ENCODE data around the gene LRP1-AS. TPM values are rescaled to one million over a fixed set of nuclear protein-coding genes. Genes with fewer than 3 reads are reported as not detected.
A peak's percentile ranks its signal among the peaks of the same experiment; 100 is the strongest.

LRP1-AS gene
- total RNA-seq, 1 donor from 2014 or later = not detected

DNA sequence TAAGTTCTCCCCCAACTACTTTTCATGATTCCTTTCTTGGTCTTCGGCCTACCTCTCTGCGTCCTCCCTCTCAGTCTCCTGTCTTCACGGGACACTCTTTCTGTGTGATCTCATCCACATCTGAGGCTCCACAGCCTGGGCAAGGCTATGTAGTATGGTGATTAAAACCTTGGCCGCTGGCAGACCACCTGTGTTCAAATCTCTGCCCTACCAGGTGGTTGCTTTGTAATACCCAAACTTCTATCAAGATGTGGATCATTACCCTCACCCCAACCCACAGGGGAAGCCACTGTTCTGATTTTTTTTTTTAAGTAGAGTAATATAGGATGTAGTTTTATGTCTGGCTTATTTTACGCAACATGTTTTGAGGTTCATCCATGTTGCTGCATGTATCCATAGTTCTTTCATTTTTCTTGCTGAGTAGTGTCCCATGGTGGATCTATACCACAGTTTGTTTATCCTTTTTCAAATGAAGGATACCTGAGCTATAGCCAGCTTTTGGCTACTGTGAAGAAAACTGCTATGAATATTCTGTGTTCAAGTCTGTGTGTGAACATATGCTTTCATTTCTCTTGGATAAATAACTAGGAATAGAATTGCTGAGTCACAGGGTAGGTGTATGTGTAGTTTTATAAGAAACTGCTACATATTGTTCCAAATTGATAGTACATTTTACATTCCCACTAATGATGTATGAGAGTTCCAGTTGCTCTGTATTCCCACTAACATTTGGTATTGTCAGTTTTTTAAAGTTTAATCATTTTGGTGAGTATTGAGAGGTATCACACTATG is 27.9 kb downstream of the LRP1-AS start:
- Mint-ChIP-seq H3K4me3 (ENCODE audit: low read depth) (no peak overlapping the region), H3K9me3 (ENCODE audit: low read depth) (no peaks in the 10 kb centered on the region), H3K27ac (no peak overlapping the region), H3K36me3 (ENCODE audit: insufficient read depth) (no peaks in the 10 kb centered on the region), H3K27me3 (peaks cover 35% of the 10 kb centered on the region), H3K4me1 (ENCODE audit: low read depth) (no peaks in the 10 kb centered on the region)
- TF ChIP-seq, protein P1, sequence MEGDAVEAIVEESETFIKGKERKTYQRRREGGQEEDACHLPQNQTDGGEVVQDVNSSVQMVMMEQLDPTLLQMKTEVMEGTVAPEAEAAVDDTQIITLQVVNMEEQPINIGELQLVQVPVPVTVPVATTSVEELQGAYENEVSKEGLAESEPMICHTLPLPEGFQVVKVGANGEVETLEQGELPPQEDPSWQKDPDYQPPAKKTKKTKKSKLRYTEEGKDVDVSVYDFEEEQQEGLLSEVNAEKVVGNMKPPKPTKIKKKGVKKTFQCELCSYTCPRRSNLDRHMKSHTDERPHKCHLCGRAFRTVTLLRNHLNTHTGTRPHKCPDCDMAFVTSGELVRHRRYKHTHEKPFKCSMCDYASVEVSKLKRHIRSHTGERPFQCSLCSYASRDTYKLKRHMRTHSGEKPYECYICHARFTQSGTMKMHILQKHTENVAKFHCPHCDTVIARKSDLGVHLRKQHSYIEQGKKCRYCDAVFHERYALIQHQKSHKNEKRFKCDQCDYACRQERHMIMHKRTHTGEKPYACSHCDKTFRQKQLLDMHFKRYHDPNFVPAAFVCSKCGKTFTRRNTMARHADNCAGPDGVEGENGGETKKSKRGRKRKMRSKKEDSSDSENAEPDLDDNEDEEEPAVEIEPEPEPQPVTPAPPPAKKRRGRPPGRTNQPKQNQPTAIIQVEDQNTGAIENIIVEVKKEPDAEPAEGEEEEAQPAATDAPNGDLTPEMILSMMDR (IDR thresholded peaks at IDR 0.05; ENCODE audit: unreplicated experiment) = no peak
- DNase-seq (ENCODE audit: low spot score, unreplicated experiment) = no peak

DNA sequence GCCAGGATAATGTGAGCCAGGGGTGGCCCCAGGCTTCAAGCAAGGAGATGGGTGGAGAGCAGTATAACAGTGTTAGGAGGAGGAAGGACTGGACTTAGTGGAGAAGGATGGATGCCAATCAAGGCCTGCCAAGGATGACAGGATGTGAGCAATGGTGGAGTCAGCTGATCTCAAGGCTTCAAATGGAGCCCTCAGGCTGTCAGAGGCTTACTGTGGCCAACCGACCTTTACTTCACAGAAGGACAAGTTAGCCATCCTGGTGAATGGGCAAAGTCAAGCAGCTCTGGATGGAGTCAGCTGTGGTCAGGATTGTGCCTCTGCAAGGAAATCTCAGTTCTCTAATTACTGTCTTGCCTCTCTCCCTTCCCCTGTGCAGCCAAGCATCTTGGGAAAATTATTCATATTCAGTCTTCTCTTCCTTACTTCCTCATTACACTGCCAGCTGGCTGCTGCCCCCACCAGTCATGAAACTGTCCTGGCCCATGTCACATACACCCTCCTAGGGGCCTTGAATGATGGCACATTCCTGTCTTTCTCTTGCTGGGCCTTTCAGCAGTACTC is 28.6 kb downstream of the LRP1-AS start:
- Mint-ChIP-seq H3K27ac (no peak overlapping the region), H3K4me3 (ENCODE audit: low read depth) (no peak overlapping the region), H3K27me3 (peaks cover 29% of the 10 kb centered on the region), H3K36me3 (ENCODE audit: insufficient read depth) (no peaks in the 10 kb centered on the region), H3K9me3 (ENCODE audit: low read depth) (no peaks in the 10 kb centered on the region), H3K4me1 (ENCODE audit: low read depth) (no peaks in the 10 kb centered on the region)
- no peak for DNase-seq (ENCODE audit: low spot score, unreplicated experiment)
- TF ChIP-seq, protein P1 (IDR thresholded peaks at IDR 0.05; ENCODE audit: unreplicated experiment) = no peak

DNA sequence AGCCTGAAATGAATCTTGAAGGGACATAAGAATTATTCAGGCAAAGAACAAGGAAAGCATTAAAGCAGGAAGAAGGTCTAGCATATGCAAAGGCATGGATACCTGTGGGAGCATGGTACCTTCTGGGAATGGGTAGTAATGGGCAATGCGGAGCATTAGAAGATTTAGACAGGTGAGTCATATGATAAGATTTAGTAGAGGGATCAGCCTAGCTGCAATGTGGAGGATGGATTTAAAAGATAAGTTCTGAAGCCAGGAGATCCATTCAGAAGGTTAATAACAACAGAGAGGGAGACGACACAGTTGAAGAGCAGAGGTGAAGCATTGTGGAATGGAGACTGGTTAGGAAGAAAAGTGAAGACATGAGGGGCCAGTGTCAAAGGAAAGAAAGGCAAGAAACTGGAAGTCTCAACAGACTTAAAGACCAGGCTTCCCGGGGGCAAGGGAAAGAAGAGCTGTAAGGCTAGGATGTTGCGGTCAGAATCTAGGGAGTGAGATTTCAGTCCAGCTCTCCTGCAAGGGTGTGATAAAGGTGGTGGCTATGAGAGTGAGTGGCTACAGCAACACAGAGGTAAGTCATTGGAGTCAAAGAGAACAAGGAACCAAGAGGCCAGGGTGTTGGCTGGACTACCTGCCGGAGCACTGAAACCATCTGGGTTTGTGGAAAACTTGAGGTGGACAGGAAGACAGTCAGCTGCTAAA is 30.7 kb downstream of the LRP1-AS start:
- H3K36me3 Mint-ChIP-seq (ENCODE audit: insufficient read depth) = no peaks in the 10 kb centered on the region
- no peak for DNase-seq (ENCODE audit: low spot score, unreplicated experiment)
- TF ChIP-seq, protein P1 (IDR thresholded peaks at IDR 0.05; ENCODE audit: unreplicated experiment) = no peak
- H3K9me3 Mint-ChIP-seq (ENCODE audit: low read depth) = no peaks in the 10 kb centered on the region
- H3K27ac Mint-ChIP-seq = no peak overlapping the region
- no peak overlapping the region for H3K4me3 Mint-ChIP-seq (ENCODE audit: low read depth)
- H3K4me1 Mint-ChIP-seq (ENCODE audit: low read depth) = peaks cover 9% of the 10 kb centered on the region
- H3K27me3 Mint-ChIP-seq = peaks cover 24% of the 10 kb centered on the region

DNA sequence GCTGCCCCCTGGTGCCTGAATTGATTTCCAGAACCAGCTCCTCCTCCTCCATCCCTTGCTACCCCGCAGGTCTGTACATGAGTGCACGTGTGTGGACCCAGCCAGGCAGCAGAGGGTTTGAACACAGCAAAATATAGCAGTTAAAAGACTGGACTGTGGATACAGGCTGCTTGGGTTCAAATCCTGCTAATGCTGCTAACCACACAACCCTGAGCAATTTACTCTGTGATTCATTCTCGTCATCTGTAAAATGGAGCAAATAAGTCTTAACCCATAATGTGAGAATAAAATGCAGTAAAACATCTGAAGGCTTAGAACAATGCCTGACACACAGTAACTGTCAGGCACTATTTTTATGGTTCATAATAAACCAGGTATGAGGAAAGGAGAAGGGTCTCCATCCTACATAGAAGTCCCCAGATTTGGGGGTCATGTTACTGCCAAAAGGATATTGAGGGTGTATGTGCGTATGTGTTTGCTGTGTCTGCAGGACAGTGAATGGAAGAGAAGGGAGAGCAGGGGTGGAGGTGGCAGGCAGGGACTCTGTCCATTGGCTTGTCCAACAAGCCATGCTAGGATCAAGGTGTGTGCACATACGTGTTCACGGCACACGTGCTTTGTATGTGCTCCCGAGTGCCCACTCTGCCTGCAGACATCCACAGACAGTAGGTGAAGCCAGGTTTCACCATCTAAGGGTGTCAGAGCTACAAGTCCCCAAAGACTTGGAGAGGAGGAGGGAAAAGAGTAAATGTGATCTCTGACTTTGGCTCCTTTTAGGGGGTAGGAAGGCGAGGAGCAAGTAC is 34.7 kb downstream of the LRP1-AS start:
- Mint-ChIP-seq H3K4me3 (ENCODE audit: low read depth) (peak overlapping the region; percentile 83), H3K36me3 (ENCODE audit: insufficient read depth) (peaks cover 2% of the 10 kb centered on the region), H3K27ac (no peak overlapping the region), H3K4me1 (ENCODE audit: low read depth) (peaks cover 28% of the 10 kb centered on the region), H3K27me3 (peaks cover 12% of the 10 kb centered on the region), H3K9me3 (ENCODE audit: low read depth) (no peaks in the 10 kb centered on the region)
- no peak for DNase-seq (ENCODE audit: low spot score, unreplicated experiment)
- TF ChIP-seq, protein P1 (IDR thresholded peaks at IDR 0.05; ENCODE audit: unreplicated experiment) = peak; percentile 88

Data from progenitor cell of endocrine pancreas (in vitro differentiated cells).